Activated CD4-positive, alpha-beta T cell treated with anti-CD3 and anti-CD28 coated beads for 1 hour (primary cell): ENCODE data around the gene BORCS6.

Experiments used
- DNase-seq: peaks from one replicate; pipeline ENCODE4 v3.0.0-alpha.2; 2020

Gene BORCS6

DNA sequence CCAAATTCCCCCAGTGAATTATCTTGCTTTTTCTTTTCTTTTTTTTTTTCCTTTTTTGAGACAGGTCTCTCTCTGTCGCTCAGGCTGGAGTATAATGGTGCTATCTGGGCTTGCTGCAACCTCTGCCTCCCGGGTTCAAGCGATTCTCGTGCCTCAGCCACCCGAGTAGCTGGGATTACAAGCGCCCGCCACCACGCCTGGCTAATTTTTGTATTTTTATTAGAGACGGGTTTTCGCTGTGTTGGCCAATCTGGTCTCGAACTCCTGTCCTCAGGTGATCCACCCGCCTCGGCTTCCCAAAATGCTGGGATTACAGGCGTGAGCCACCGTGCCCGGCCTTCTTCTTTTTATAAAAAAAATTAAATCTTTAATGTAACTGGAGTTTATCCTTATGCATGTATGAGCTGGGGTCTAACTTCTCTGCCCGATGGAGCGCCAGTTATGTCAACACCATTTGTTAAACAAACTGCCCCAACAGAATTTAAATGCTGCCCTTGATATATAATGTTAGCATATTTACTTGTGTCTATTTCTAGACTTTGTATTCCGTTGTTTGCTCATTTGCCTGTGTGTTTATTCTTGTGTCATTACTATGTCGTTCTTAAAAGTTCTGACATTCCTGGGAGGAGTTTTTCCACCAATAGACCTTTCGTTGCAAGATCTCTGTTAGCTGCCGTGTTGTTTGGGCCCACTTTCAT, 20.9 kb upstream of the BORCS6 start:
- DNase-seq: no peak

GRCh38 chr17:8209907-8210760, 20.2 kb upstream of the BORCS6 start, which contains the start of gene AURKB:
AURKB (minus strand) TSS chr17:8210575; CDS start chr17:8210224, 351 bp downstream.
- DNase-seq: peak; percentile 83

GRCh38 chr17:8206536-8206935, 16.6 kb upstream of the BORCS6 start:
- no peak for DNase-seq

GRCh38 chr17:8204761-8205555, 15.0 kb upstream of the BORCS6 start:
- no peak for DNase-seq

- DNase-seq: no peak
Measured at GRCh38 chr17:8192070-8192815, 2.3 kb upstream of the BORCS6 start.

GRCh38 chr17:8190506-8190905, 526 bp upstream of the BORCS6 start:
- no peak for DNase-seq

GRCh38 chr17:8189041-8189710, 804 bp downstream of the BORCS6 start:
- no peak for DNase-seq

DNA sequence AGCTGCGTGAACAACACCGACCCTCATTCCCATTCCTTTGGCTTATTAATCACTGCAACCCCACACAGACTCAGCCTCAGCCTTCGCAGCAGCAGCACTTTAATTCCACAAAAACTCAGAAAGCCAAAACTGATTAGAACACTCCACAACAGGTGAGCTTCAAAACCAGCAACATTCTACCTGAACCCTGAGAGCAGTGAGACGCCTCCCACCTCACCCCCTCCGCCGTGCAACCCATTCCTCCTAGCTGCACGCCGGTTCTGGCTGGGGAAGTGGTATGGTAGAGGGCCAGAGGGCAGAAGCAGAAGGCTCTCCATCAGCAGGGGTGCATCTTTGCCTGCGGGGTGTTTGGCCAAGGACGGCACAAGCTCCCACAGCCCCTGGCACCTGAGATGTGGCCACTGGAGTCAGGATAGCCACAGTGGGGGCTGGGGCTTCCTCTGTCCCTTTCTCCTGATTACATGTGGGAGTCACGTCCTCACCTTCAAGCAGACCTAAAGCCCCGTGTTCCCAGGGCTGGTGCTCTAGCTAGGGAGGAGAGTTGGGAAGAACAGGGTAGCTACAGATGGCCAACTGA, 1.6 kb downstream of the BORCS6 start:
- DNase-seq: no peak

GRCh38 chr17:8187517-8188262, 2.3 kb downstream of the BORCS6 start:
- DNase-seq: peak; percentile 89

DNA sequence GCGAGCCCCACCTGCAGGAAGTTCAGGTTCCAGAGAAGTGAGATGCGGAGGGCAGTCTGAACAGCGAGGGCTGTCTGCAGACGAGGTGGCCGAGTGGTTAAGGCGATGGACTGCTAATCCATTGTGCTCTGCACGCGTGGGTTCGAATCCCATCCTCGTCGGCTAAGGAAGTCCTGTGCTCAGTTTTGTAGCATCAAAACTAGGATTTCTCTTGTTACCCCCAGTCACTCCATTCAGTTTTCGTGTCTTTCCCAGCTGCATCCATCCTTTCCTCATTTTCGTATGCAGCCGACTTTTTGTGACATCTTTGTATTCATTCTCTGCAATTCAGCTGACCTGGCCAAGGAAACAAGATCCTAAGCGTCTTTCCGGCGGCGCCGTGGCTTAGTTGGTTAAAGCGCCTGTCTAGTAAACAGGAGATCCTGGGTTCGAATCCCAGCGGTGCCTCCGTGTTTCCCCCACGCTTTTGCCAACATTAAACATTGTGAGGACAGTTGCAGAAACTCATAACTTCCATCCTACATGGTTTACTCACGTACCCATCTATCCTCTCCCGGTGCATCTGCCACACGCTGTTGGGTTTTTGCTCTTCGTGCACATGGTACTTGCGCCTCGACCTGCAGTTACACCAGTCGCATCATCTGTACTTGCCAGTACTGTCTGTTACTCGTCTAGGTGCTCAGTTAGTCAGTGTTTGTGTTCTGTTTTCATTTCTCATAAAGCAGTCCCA, 3.0 kb downstream of the BORCS6 start:
- peak; percentile 88 for DNase-seq

DNA sequence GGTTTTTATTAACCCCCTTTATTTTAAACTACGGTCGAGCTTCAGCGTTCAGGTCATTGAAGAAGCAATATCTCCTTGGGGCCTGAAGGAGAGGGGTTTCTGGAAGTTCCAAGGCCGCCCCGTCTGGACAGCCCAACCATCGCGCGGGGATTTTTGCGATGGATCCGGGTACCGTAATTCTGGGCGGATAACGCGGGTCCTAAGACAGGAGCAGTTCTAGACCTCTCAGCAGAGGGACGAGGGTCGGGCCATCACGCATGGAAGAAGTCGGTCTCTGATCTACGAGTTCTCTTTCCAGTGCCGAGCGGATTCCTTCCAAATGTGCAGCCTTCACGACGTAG, 3.6 kb downstream of the BORCS6 start:
- no peak for DNase-seq

DNA sequence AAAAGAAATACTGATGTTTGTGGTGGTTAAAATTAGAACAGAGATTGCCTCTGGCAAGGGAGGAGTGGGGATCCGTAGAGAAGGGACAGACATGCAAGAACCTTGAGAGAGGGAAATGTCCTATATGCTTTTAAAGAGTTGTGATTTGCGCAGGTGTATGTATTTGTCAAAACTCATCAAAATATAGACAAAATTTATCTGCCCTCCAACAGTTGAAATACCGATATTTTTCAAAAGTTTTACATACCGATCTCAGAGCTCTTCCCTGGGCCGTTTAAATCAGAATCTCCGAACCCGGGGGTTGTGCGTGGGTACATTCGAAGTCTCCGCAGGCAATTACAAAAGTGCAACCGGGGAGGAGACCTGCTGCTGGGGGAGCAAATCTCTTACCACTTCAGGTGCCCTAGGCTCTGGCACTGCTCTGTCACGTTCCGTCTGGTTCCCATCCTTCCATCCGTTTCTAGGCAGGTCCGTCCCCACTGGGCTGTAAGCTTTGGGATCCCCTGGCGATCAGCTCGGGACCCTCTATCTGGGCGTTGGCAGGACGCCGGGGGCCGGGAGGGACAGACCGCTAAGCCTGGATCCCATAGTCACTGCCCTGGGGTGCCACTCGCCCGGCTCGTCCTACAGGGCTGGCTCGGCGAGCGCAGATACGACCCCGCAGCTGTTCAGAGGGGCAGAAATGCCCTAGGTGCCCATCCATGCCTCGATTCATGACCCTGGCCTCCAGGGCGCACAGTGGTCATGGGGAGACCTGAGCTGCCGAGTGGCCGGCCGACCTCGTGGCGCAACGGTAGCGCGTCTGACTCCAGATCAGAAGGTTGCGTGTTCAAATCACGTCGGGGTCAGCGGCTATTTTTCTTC, 4.2 kb downstream of the BORCS6 start:
- DNase-seq: peak; percentile 90

DNA sequence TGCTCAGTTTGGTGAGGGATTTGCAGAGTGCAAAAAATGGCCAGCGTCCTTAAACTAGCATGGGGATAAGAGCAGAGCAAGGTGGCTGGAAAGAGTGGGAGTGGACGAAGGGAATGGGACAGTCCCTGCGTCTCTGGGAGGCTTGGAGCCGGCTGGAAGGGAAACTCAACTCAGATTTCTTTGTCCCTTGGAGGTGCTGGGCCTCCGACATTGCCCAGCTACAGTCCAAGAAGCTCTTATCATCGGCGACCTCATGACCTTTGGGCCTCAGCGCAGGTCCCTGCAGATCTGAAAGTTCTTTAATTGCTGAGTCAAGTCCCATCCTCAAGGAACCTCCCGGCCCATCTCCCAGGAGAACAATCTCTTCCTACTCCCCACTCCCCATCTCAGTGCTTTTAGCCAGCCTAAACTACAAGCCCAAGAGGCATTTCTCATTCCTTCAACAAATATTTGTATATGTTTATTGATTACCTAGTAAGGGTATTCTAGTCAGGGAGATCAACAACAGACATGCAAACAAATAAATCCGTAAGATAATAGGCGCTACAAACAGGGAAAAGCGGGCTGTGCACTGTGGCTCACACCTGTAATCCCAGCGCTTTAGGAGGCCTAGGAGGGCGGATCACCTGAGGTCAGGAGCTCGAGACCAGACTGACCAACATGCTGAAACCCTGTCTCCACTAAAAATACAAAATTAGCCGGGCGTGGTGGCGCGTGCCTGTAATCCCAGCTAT, 12.8 kb downstream of the BORCS6 start:
- no peak for DNase-seq

DNA sequence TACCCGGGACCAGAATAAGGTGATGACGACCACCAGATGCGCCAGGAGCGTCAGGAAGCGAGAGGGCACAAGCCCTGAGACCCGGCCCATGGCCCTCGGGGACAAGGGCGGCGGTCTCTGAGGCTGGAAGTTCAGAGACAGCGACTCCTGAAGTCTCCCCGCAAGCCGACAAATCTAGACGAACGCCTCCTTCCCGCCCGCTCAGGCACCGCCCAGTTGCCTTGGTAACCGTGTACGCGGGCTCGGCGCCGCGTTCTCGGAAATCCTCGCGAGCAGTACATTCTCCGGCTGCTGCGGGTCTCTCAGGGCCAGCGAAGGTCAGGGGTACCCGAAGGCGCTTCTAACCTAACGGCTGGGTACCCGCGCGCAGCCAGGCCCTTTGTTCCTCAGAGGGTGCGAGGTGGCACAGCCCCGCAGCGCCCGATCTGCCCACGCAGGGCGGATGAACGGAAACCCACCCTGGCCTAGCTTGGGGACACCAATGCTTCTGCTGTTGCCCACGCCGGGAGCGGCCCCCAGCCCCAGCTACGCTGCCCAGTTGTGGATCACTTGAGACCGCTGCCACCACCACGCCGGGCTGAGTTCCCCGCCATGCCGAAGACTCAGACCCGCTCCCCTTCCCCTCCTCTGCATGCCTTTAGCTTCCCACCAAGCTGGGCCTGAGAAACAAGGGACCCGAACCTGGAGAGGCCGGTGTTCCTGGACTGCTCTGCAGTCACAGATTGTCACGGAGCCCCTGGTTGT, 13.6 kb downstream of the BORCS6 start, which contains the start of gene TMEM107:
Gene TMEM107 (minus strand): TSS at position 184 of the 744 bp plus-strand sequence. CDS start 94 bp downstream, at position 90.
- DNase-seq: peak; percentile 80

GRCh38 chr17:8175795-8176196, 14.2 kb downstream of the BORCS6 start:
- DNase-seq: no peak

DNA sequence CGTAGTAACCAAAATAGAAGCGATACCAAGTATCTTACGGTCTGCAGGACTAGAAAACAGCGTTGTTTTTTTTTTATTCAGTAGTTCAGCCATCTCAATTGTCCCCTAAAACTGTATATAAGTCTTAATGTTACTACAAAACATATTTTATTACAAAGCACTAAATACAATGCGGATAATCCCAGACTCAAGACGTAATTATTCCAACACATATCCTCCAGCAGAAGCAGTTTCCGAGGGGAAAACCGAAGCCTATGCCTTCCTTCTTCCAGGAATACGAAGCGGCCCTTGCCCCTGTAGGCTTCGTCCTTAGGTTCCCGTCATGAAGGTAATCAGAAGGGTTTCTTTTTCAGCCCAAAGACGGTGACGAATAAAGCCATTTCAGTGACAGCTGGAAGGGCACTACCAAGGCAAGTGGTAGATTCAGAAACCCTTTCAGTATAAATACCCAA, 16.1 kb downstream of the BORCS6 start:
- no peak for DNase-seq

DNA sequence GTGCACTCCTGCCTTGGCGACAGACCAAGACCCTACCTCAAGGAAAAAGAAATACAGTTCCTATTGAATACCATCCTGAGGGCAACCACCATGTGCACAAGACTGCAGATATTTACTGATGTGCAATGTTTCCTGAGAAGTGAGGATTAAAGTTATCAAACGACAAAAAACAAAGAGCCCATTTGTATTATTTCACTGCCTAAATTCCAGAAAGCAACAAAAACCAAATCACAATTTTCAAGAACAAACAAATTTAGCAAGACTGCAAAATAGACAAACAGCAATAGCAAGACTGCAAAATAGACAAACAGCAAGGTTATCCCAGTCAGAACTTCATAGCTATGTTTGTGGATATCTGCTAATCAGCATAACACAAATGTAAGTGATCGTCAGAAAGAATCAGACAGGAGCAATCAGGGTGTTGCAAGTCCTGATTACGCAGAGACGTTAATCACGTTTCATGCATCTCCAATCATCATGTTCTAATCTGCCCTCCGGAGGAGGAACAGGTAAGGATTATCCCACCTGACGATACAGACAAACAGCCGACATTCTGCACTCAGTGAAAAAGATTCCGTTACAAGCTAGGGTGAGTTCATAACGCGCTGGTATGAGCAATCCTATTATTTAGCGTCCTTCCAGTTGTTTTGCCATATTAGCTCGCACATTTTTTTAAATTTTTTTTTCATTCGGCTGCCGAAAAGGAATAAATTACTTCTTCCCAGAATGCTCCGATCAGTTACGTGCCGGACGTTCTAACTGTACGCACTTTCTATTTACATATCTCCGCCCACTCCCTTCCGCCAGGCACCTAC, 16.7 kb downstream of the BORCS6 start:
- DNase-seq: peak; percentile 57
